OCI-LY7 (cell line): ENCODE data around the gene MRPS10. TPM values are rescaled to one million over a fixed set of nuclear protein-coding genes. Genes with fewer than 3 reads are reported as not detected.

Experiments used
- Bru-seq: library from RNA; stranded (reverse); fragments of 400-500 nt; gene quantifications from one replicate; lab custom pipeline; 2021; lab: Mats Ljungman, UMichigan
- BruChase-seq, 2 experiments: library from RNA; stranded (reverse); fragments of 400-500 nt; gene quantifications; one replicate each; lab custom pipeline; 2021; lab: Mats Ljungman, UMichigan
- BruUV-seq: library from RNA; stranded (reverse); fragments of 400-500 nt; replicated peaks from 2 replicates; lab custom pipeline; 2021; lab: Mats Ljungman, UMichigan
- CTCF ChIA-PET: fragments of 300-600 bp; sonication (Branson Sonifier 250); formaldehyde crosslinking; loops from one replicate; lab custom pipeline; 2022; ENCODE audit warnings: antibody characterized with exemption; ENCODE audit not compliant: unreplicated experiment; lab: Charles Lee
- POLR2A ChIA-PET: fragments of 300-600 bp; sonication (Branson Sonifier 250); formaldehyde crosslinking; loops from one replicate; lab custom pipeline; 2022; ENCODE audit warnings: antibody characterized with exemption; lab: Charles Lee
- DNase-seq: peaks from one replicate; pipeline ENCODE4 v3.0.0-alpha.2; 2015; ENCODE audit warnings: low spot score
- H2AFZ ChIP-seq: fragments of 200-600 bp; sonication (generic), shearing (Covaris generic); 2 replicates; pipeline ENCODE4 v1.6.1; 2014; ENCODE audit warnings: mild to moderate bottlenecking, antibody characterized with exemption, low read length, moderate library complexity
- H3K27ac ChIP-seq: fragments of 200-600 bp; sonication (generic); 2 replicates; pipeline ENCODE4 v1.5.1; 2014; ENCODE audit warnings: mixed run types, low read depth, mild to moderate bottlenecking, moderate library complexity, low read length, inconsistent platforms; ENCODE audit not compliant: poor library complexity, severe bottlenecking
- H3K36me3 ChIP-seq: fragments of 200-600 bp; sonication (generic); 2 replicates; pipeline ENCODE4 v1.6.1; 2014; ENCODE audit warnings: mild to moderate bottlenecking, antibody characterized with exemption, low read length, moderate library complexity, mixed read lengths; ENCODE audit not compliant: insufficient read depth
- H3K4me1 ChIP-seq: fragments of 200-600 bp; sonication (generic); 2 replicates; pipeline ENCODE4 v1.5.1; 2014; ENCODE audit warnings: mild to moderate bottlenecking, low read length; ENCODE audit not compliant: insufficient read depth, poor library complexity, severe bottlenecking
- H3K4me2 ChIP-seq: fragments of 200-600 bp; sonication (generic); 2 replicates; pipeline ENCODE4 v1.6.1; 2014; ENCODE audit warnings: mild to moderate bottlenecking, low read length
- H3K4me3 ChIP-seq: fragments of 200-600 bp; sonication (generic); 2 replicates; pipeline ENCODE4 v1.5.1; 2014; ENCODE audit warnings: mild to moderate bottlenecking, low read depth, low read length; ENCODE audit not compliant: poor library complexity, severe bottlenecking
- H3K79me2 ChIP-seq: fragments of 200-600 bp; sonication (generic); 2 replicates; pipeline ENCODE4 v1.6.1; 2016; ENCODE audit warnings: low read depth, mild to moderate bottlenecking, low read length, moderate library complexity, mixed read lengths; ENCODE audit not compliant: insufficient read depth
- H3K9me2 ChIP-seq: fragments of 200-600 bp; sonication (generic); 2 replicates; pipeline ENCODE4 v1.6.1; 2016; ENCODE audit warnings: mild to moderate bottlenecking, low read length, mixed read lengths; ENCODE audit not compliant: insufficient read depth
- H3K9me3 ChIP-seq: fragments of 200-600 bp; sonication (generic); 2 replicates; pipeline ENCODE4 v1.6.1; 2014; ENCODE audit warnings: mild to moderate bottlenecking, mixed run types, low read length, mixed read lengths
- H4K20me1 ChIP-seq: fragments of 200-600 bp; sonication (generic); 2 replicates; pipeline ENCODE4 v1.6.1; 2014; ENCODE audit warnings: mild to moderate bottlenecking, antibody characterized with exemption, low read length, moderate library complexity, mixed read lengths; ENCODE audit not compliant: insufficient read depth
- CTCF ChIP-seq: fragments of 200-600 bp; sonication (generic); conservative IDR thresholded peaks from 2 replicates; pipeline ENCODE4 v1.5.1; 2014; ENCODE audit warnings: mild to moderate bottlenecking, antibody characterized with exemption, low read length, moderate library complexity, mixed read lengths
- EZH2phosphoT487 ChIP-seq: fragments of 200-600 bp; sonication (generic); IDR thresholded peaks from 2 replicates; pipeline ENCODE4 v1.6.1; 2018; ENCODE audit warnings: low read depth, borderline replicate concordance, mild to moderate bottlenecking, mixed run types, antibody characterized with exemption, low read length, moderate library complexity, mixed read lengths
- intact Hi-C: fragments of 100-400 bp; cut with micrococcal nuclease; formaldehyde crosslinking; loops from one replicate; pipeline ENCODE4 v1.10.0; 2022; ENCODE audit not compliant: unreplicated experiment
- long read RNA-seq: library from polyadenylated mRNA; stranded (forward); transcript quantifications from one replicate; pipeline ENCODE4 v2.0.0, GENCODE V29; 2022
- total RNA-seq, 2 experiments: library from RNA; depleted of rRNA in 1 of 2; stranded (reverse); fragments of >200 nt in 1 of 2; shearing (Covaris generic) in 1 of 2; gene quantifications; 2 replicates each; pipeline ENCODE4 v1.2.3, GENCODE V29; 2014 to 2022

The MRPS10 gene
- 25.1 and 25.8 TPM in 2 replicates for total RNA-seq (2014; rRNA removed; shearing (Covaris generic))
- total RNA-seq (2022), result 44.6 and 45.0 TPM in 2 replicates
- Bru-seq, nascent RNA, result percentile 89 among the genes with signal in this experiment
- BruChase-seq, experiment 1, labeled RNA remaining after a 6-hour chase, result percentile 93 among the genes with signal in this experiment
- percentile 92 among the genes with signal in this experiment for BruChase-seq, experiment 2, labeled RNA remaining after a 2-hour chase
- long read RNA-seq, transcript MRPS10-201 (7 exons, 2,110 nt), result major isoform, 153 of 209 reads
- long read RNA-seq, partial matches to known transcripts, result 4 of 209 reads
- long read RNA-seq, other reads (novel, unspliced or antisense), result 52 of 209 reads

- BruUV-seq, result no TSS peak
- ChIA-PET POLR2A (interaction anchor here (0.6 to 1.5 kb wide), 4 partner anchors 9 to 297 kb away, joined by 3 to 5 read pairs (median 4); partner anchors contain the start of genes BYSL and MED20), CTCF (no interaction called here)
- Histone ChIP-seq H3K27ac (peak within 1 kb of the TSS; percentile 48), H4K20me1 (no peaks in the 10 kb centered on the region), H3K4me3 (peak within 1 kb of the TSS; percentile 89), H3K4me2 (peak within 1 kb of the TSS; percentile 78), H2AFZ (peak within 1 kb of the TSS; percentile 99), H3K36me3 (peaks cover 15% of the 10 kb centered on the region), H3K79me2 (peaks cover 28% of the 10 kb centered on the region), H3K9me2 (no peaks in the 10 kb centered on the region), H3K4me1 (peaks cover 26% of the 10 kb centered on the region), H3K9me3 (no peaks in the 10 kb centered on the region)
- no peak; the same call in 1 of the 2 replicates for TF ChIP-seq CTCF
- TF ChIP-seq EZH2phosphoT487, result no peak
- DNase-seq, result peak; percentile 96
- intact Hi-C loops, result loop anchor here (2.0 to 5.0 kb wide), 3 partner anchors 235 to 659 kb away; partner anchors contain the start of genes PRICKLE4 and TRERF1
Measured at GRCh38 chr6:42217519-42218367, at the start of gene MRPS10. TSS of gene MRPS10 (minus strand) at chr6:42217861. CDS start at chr6:42217849, 12 bp downstream.

- Histone ChIP-seq H3K4me3 (no peak overlapping the region), H3K9me3 (no peaks in the 10 kb centered on the region), H4K20me1 (no peaks in the 10 kb centered on the region), H3K27ac (no peak overlapping the region), H2AFZ (no peak overlapping the region), H3K79me2 (no peaks in the 10 kb centered on the region), H3K36me3 (peaks cover 12% of the 10 kb centered on the region), H3K4me2 (no peak overlapping the region), H3K9me2 (no peaks in the 10 kb centered on the region), H3K4me1 (peaks cover 15% of the 10 kb centered on the region)
- CTCF ChIA-PET, result no interaction called here
- no TSS peak for BruUV-seq
- DNase-seq, result no peak
- POLR2A ChIA-PET, result interaction anchor here (0.6 kb wide), 1 partner anchor 192 kb away, joined by 10 read pairs; no protein-coding TSS in a partner anchor
- TF ChIP-seq EZH2phosphoT487 (no peak), CTCF (no peak)
- intact Hi-C loops, result loop anchor here (5.0 kb wide), 1 partner anchor 186 kb away; the partner anchor contains the start of gene TRERF1
Measured at GRCh38 chr6:42266538-42266937, 48.9 kb upstream of the MRPS10 start.
